ENCODE data around the gene ERBB3. TPM values are rescaled to one million over a fixed set of nuclear protein-coding genes. Genes with fewer than 3 reads are reported as not detected.
"Not testable (repeated sequence)": the region's sequence is repeated elsewhere in the genome, so short reads cannot be mapped to it uniquely, and the experiment has no call there.

The ERBB3 gene
- total RNA-seq, 1 donor from 2014 or later = 2.3 TPM

DNA sequence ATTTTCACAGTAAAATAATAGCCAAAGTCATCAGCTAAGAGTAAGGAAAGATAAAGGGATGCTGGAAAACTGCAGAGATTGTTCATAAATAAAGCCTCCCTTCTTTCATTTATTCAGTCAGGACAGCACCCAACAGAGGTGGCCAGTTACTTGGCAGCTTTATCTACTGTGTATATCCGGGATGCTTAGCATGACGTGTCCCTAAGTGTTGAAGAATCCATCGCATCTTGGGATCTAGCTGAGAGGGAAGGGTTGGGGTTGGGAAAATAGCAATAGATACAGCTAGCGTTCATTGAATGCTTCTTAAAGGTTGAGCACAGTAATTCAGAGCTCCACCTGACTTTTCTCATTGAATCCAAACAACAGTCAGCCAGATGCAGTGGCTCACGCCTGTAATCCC, 5.6 kb upstream of the ERBB3 start:
- Histone ChIP-seq H3K9me3 (replicated peaks) (no peaks in the 10 kb centered on the region), H3K36me3 (no peaks in the 10 kb centered on the region), H3K27ac (replicated peaks) (no peak overlapping the region), H3K4me1 (peaks cover 9% of the 10 kb centered on the region), H3K4me3 (no peak overlapping the region), H3K27me3 (ENCODE audit: low read depth) (peaks cover 10% of the 10 kb centered on the region)
- TF ChIP-seq CTCF (IDR thresholded peaks at IDR 0.05; ENCODE audit: borderline replicate concordance) = no peak
- DNase-seq = no peak
- intact Hi-C loops (cut with micrococcal nuclease) = no loop called here

- intact Hi-C loops (cut with micrococcal nuclease); H3K27ac ChIP-seq (replicated peaks): not testable (repeated sequence)
Measured at GRCh38 chr12:56077966-56078365, 2.0 kb upstream of the ERBB3 start.

DNA sequence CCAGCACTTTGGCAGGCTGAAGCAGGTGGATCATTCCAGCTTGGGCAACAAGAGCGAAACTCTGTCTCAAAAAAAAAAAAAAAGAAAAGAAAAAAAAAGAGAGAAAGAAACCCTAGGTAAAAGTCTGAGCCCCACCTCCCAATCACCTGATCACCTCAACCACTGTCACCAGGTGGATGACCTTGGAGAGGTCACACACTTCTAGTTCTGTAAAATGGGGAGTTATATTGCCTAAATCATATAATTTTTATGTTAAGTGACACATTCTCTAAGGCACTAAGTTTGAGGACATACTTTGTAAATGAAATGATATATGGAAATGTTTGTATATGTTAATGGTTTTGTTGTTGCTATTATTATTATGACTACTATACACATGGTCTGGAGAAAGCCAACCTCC, 1.5 kb upstream of the ERBB3 start:
- no peak overlapping the region for H3K27ac ChIP-seq (replicated peaks)
- DNase-seq = no peak
- H3K4me1 ChIP-seq = peaks cover 21% of the 10 kb centered on the region
- no peaks in the 10 kb centered on the region for H3K9me3 ChIP-seq (replicated peaks)
- intact Hi-C loops (cut with micrococcal nuclease) = no loop called here
- H3K27me3 ChIP-seq (ENCODE audit: low read depth) = peaks cover 26% of the 10 kb centered on the region
- peak overlapping the region; percentile 70 for H3K4me3 ChIP-seq
- no peak for TF ChIP-seq CTCF (IDR thresholded peaks at IDR 0.05; ENCODE audit: borderline replicate concordance)
- H3K36me3 ChIP-seq = no peaks in the 10 kb centered on the region

More at GRCh38 chr12:56077966-56078365, 2.0 kb upstream of the ERBB3 start:
- H3K4me3 ChIP-seq; H3K36me3 ChIP-seq; DNase-seq; H3K9me3 ChIP-seq (replicated peaks): not testable (repeated sequence)
- peaks cover 26% of the 10 kb centered on the region for H3K27me3 ChIP-seq (ENCODE audit: low read depth)
- peaks cover 21% of the 10 kb centered on the region for H3K4me1 ChIP-seq

- intact Hi-C loops (cut with micrococcal nuclease) = no loop called here
Measured at GRCh38 chr12:56078931-56079722, 838 bp upstream of the ERBB3 start.

GRCh38 chr12:56080556-56081138, 682 bp downstream of the ERBB3 start:
- intact Hi-C loops (cut with micrococcal nuclease) = no loop called here
- H3K9me3 ChIP-seq (replicated peaks) = no peaks in the 10 kb centered on the region
- no peak for TF ChIP-seq CTCF (IDR thresholded peaks at IDR 0.05; ENCODE audit: borderline replicate concordance)
- peaks cover 17% of the 10 kb centered on the region for H3K27me3 ChIP-seq (ENCODE audit: low read depth)
- DNase-seq = no peak
- H3K36me3 ChIP-seq = no peaks in the 10 kb centered on the region
- H3K27ac ChIP-seq (replicated peaks) = peak overlapping the region; percentile 40
- peaks cover 21% of the 10 kb centered on the region for H3K4me1 ChIP-seq
- peak overlapping the region; percentile 70 for H3K4me3 ChIP-seq

More at GRCh38 chr12:56078931-56079722, 838 bp upstream of the ERBB3 start:
- Histone ChIP-seq H3K27me3 (ENCODE audit: low read depth) (peaks cover 24% of the 10 kb centered on the region), H3K36me3 (no peaks in the 10 kb centered on the region), H3K27ac (replicated peaks) (peak overlapping the region; percentile 69), H3K4me1 (peaks cover 21% of the 10 kb centered on the region), H3K4me3 (peak overlapping the region; percentile 70), H3K9me3 (replicated peaks) (no peaks in the 10 kb centered on the region)
- peak; percentile 83 for DNase-seq
- TF ChIP-seq CTCF (IDR thresholded peaks at IDR 0.05; ENCODE audit: borderline replicate concordance) = peak; percentile 80

All from left ventricle myocardium inferior (tissue), 1 donor.